Measurements from ENCODE around the gene CAVIN3. TPM values are rescaled to one million over a fixed set of nuclear protein-coding genes. Genes with fewer than 3 reads are reported as not detected.

CAVIN3 gene
- total and polyA plus RNA-seq, 10 donors = 10.5 to 42.9 (median 33.5) TPM

DNA sequence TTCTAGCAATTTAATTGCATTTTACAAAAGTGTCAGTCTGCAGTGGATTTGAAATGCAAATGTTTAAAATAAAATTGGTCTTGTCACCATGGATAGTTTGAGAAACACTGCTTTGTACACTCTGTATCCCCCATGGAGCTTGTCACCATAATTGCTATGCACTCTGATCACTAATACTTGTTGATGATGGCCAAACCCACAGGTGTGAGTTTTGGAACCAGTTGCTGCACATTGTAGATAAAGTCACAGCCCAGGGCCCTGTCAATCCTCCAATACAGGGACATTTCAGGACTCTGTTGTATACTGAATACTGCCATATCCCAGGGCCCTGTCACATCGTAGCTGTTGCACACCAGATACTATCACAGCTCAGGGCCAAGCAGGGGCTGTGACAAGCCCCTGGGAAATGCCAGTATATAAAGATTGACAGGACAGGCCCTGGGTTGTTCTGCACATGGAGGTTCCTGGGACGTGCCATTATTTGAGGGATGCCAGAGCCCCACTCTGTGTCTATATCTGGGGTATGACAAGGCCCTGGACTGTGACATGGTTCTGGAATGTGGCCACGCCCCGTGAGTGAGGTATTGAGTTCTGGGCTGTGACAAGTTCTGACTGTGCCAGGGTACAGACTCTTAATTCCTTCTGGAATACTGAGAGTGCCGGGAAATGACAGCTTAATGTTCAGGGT lies 42.0 kb upstream of the CAVIN3 start:
- intact Hi-C loops (cut with DNase I; ENCODE audit: low total_unique reads) = no loop called here
- Histone ChIP-seq H3K4me3 (no peak overlapping the region), H3K27ac (no peak overlapping the region), H3K27me3 (replicated peaks in 1 of 7) (no peaks in the 10 kb centered on the region), H3K36me3 (no peaks in the 10 kb centered on the region), H3K4me1 (no peaks in the 10 kb centered on the region), H3K9me3 (no peaks in the 10 kb centered on the region)
- TF ChIP-seq POLR2A (IDR thresholded peaks at IDR 0.05) = no peak
- TF ChIP-seq, protein P1, sequence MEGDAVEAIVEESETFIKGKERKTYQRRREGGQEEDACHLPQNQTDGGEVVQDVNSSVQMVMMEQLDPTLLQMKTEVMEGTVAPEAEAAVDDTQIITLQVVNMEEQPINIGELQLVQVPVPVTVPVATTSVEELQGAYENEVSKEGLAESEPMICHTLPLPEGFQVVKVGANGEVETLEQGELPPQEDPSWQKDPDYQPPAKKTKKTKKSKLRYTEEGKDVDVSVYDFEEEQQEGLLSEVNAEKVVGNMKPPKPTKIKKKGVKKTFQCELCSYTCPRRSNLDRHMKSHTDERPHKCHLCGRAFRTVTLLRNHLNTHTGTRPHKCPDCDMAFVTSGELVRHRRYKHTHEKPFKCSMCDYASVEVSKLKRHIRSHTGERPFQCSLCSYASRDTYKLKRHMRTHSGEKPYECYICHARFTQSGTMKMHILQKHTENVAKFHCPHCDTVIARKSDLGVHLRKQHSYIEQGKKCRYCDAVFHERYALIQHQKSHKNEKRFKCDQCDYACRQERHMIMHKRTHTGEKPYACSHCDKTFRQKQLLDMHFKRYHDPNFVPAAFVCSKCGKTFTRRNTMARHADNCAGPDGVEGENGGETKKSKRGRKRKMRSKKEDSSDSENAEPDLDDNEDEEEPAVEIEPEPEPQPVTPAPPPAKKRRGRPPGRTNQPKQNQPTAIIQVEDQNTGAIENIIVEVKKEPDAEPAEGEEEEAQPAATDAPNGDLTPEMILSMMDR (IDR thresholded peaks at IDR 0.05 in 8 of 11, conservative IDR thresholded peaks at IDR 0.05 in 3 of 11) = no peak
- no peak for TF ChIP-seq POLR2AphosphoS5 (IDR thresholded peaks at IDR 0.05)
- 74 to 94% (median 82%) methylated on average over 3 to 5 of the region's 5 CpGs for WGBS, 5 donors
- DNase-seq = no peak

DNA sequence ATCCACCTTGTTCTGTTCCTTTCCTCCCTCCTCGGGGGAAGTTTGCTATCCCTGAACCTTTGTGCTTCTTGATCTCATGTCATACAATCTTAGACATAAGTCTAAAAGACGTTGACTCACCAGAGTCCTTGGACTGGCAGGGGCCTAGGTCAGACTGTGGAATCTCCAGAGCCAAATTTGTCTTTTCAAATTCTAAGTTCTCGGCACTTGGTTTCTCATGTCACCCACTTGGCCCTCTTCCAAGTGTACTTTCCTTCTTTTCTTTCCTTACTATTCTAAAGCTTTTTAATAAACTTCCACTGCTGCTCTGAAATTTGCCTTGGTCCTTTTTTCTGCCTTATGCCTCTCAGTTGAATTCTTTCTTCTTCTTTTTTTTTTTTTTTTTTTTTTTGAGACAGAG lies 39.9 kb upstream of the CAVIN3 start:
- no peaks in the 10 kb centered on the region for H3K36me3 ChIP-seq
- DNase-seq = no peak
- intact Hi-C loops (cut with DNase I; ENCODE audit: low total_unique reads) = no loop called here

DNA sequence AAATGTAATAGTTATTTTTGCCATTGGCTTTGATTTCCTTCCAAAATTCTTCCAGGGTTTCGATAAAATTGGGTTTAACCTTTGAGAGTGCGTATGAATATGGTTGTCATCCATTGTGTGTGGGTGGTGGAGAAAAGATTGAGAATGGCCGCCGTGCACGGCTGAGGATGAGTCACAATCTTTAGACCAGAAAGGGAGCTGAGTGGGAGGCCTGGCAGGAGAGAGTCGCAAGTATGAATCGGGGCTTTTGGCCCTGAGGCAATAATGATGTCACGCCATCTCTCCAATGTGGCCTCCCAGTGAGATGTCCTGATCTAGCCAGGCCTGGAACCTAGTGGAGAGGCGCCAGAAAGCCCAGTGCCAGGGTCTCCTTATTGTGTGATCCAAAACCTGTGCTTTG lies 36.9 kb upstream of the CAVIN3 start:
- intact Hi-C loops (cut with DNase I; ENCODE audit: low total_unique reads) = loop anchor here (10.0 kb wide), 1 partner anchor 102 kb away; the partner anchor contains the start of gene CCKBR
- Histone ChIP-seq H3K27ac (no peak overlapping the region), H3K4me1 (peaks cover 0 to 6% (median 0%) of the 10 kb centered on the region in 6 donors)

More for the DNA sequence above, 39.9 kb upstream of the CAVIN3 start:
- TF ChIP-seq POLR2A (IDR thresholded peaks at IDR 0.05) = no peak
- TF ChIP-seq, protein P1 (IDR thresholded peaks at IDR 0.05 in 8 of 11, conservative IDR thresholded peaks at IDR 0.05 in 3 of 11) = no peak
- no peak for TF ChIP-seq POLR2AphosphoS5 (IDR thresholded peaks at IDR 0.05)
- no peaks in the 10 kb centered on the region for H3K4me1 ChIP-seq
- H3K27ac ChIP-seq = no peak overlapping the region
- no peak overlapping the region for H3K4me3 ChIP-seq
- WGBS, 5 donors = 65 to 84% (median 71%) methylated on average over 3 of the region's 3 CpGs
- H3K9me3 ChIP-seq = no peaks in the 10 kb centered on the region
- H3K27me3 ChIP-seq (replicated peaks in 1 of 7) = no peaks in the 10 kb centered on the region

DNA sequence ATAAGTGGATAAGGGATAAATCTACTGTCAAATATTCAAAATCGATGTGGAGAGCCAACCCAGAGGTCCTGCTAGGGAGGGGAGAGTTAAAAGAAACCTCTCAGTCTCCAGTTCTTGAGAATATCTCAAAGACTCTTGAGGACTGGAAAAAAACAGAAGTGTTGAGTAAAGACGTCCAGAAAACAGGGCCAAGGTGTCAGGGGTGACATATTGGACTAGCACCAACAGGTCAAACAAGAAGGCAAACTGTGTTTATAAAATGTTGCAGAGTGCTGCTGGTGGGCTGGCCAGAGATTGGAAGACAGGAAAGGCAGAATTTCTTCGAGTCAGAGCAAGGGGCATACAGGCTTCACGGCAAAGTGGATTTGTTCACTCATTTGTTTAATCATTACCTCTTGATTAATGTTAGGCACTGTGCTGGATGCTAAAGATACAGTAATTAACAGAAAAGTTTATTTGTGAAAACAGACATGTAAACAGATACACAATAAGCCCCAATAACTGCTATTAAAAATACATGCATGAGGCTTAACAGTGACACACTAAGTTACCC lies 36.3 kb upstream of the CAVIN3 start:
- H3K9me3 ChIP-seq = no peaks in the 10 kb centered on the region
- H3K27me3 ChIP-seq (replicated peaks in 1 of 7) = no peaks in the 10 kb centered on the region
- intact Hi-C loops (cut with DNase I; ENCODE audit: low total_unique reads) = loop anchor here (10.0 kb wide), 1 partner anchor 102 kb away; the partner anchor contains the start of gene CCKBR
- H3K36me3 ChIP-seq = no peaks in the 10 kb centered on the region
- no peak overlapping the region for H3K4me3 ChIP-seq
- H3K27ac ChIP-seq = no peak overlapping the region
- no peak for DNase-seq
- TF ChIP-seq POLR2AphosphoS5 (IDR thresholded peaks at IDR 0.05) = no peak
- TF ChIP-seq, protein P1 (IDR thresholded peaks at IDR 0.05 in 8 of 11, conservative IDR thresholded peaks at IDR 0.05 in 3 of 11) = no peak
- TF ChIP-seq POLR2A (IDR thresholded peaks at IDR 0.05) = no peak
- WGBS, 5 donors = 57 to 79% (median 72%) methylated on average over 4 of the region's 4 CpGs
- H3K4me1 ChIP-seq = peaks cover 0 to 6% (median 0%) of the 10 kb centered on the region in 6 donors

More for the DNA sequence above, 36.9 kb upstream of the CAVIN3 start:
- Histone ChIP-seq H3K36me3 (no peaks in the 10 kb centered on the region), H3K9me3 (no peaks in the 10 kb centered on the region), H3K27me3 (replicated peaks in 1 of 7) (no peaks in the 10 kb centered on the region), H3K4me3 (no peak overlapping the region)
- no peak for DNase-seq
- TF ChIP-seq POLR2A (IDR thresholded peaks at IDR 0.05) (no peak), POLR2AphosphoS5 (IDR thresholded peaks at IDR 0.05) (no peak)
- TF ChIP-seq, protein P1 (IDR thresholded peaks at IDR 0.05 in 8 of 11, conservative IDR thresholded peaks at IDR 0.05 in 3 of 11) = no peak
- 52 to 73% (median 69%) methylated on average over 9 of the region's 9 CpGs for WGBS, 5 donors

Measured in spleen (tissue), 11 donors.